ENCODE data around the gene CORO1C.
A peak's percentile ranks its signal among the peaks of the same experiment; 100 is the strongest.

Gene CORO1C

DNA sequence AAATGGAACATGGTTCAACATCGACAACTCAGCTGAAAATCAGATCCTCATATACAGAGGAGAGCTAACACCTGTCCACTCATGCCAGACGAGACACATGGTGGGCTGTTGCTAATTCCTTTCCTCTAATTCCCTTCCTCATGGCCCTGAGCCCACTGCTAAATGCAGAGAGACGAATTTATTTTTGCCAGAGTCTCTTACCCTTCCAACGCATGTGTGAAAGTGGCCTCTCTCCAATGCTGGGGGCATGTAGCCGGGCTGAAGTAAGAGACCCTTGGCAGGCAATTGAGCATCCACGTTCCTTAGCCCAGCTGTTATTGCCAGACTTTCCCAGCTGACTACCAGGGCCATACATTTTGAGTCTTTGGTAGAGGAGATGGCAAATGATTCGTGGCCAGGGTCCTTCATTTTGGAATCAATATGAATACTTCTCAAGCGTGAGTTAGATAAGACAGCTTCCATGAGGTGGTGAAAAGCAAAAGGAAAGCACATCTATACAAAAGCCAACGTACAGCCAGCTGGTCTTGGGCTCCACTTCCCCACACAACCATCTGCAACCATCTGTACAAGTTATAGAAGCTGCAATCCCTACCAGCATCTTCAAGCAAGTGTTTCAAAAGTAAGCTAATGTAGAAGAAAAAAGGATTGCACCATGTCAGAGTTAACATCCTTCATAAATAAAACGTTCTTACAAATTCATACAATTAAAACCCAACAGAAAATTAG lies 28.6 kb downstream of the CORO1C start:
- Histone ChIP-seq H2AFZ (ENCODE audit: low read depth, low read length) (no peak overlapping the region), H3K9ac (ENCODE audit: low read depth, low read length) (no peak overlapping the region), H3K4me1 (ENCODE audit: insufficient read depth, low read length) (peaks cover 3% of the 10 kb centered on the region), H3K27ac (ENCODE audit: low read length) (no peak overlapping the region), H3K9me3 (ENCODE audit: insufficient read depth, low read length, severe bottlenecking) (no peaks in the 10 kb centered on the region), H3K36me3 (ENCODE audit: insufficient read depth, low read length) (peaks cover 27% of the 10 kb centered on the region), H3K79me2 (ENCODE audit: insufficient read depth, low read length) (peaks cover 67% of the 10 kb centered on the region), H3K4me3 (ENCODE audit: low read depth in 1 of 2, low read length in 2 of 2) (no peak overlapping the region), H3K4me2 (ENCODE audit: insufficient read depth, low read length) (no peak overlapping the region), H4K20me1 (ENCODE audit: insufficient read depth, low read length) (peaks cover 29% of the 10 kb centered on the region), H3K27me3 (ENCODE audit: insufficient read depth, low read length, poor library complexity) (no peaks in the 10 kb centered on the region)
- DNase-seq (no peak), ATAC-seq (ENCODE audit: insufficient read depth, low read depth) (no peak)
- TF ChIP-seq EZH2 (IDR thresholded peaks at IDR 0.05; ENCODE audit: borderline replicate concordance, low read depth, low read length, severe bottlenecking), result no peak

DNA sequence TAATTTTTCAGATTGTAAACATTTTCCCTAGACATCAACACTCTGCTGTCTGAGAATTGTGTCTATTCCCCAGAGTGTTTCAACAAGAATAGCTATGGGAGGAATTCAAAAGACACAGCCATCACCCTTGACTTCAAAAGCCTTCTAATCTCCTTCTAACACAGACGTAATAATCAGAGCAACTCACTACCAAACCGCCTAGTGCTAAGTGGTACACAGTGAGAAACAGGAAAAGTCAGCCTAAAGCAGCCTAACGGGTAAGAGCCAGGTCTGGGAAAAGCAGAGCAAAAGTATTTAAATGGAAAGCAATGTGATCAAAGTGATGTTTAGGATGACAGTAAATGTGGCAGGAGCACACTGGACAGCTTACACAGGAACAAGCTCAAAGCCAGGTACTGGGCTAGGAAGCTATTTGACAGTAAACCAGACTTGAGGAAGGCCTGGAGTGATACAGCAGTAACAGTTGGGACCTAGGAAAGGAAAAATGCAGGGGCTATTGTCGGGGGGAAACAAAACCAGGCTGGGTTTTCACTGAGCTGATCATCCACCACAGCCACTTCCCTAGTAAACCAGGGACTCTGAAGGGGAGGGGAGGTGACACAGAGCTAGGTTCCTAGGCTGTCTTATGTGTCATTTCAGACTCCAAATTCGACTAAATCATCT lies 29.4 kb downstream of the CORO1C start:
- Histone ChIP-seq H4K20me1 (ENCODE audit: insufficient read depth, low read length) (peaks cover 29% of the 10 kb centered on the region), H3K27ac (ENCODE audit: low read length) (peak overlapping the region; percentile 25; the same call in 1 of the 2 replicates), H3K27me3 (ENCODE audit: insufficient read depth, low read length, poor library complexity) (no peaks in the 10 kb centered on the region), H3K4me2 (ENCODE audit: insufficient read depth, low read length) (no peak overlapping the region), H3K79me2 (ENCODE audit: insufficient read depth, low read length) (peaks cover 61% of the 10 kb centered on the region), H3K9me3 (ENCODE audit: insufficient read depth, low read length, severe bottlenecking) (no peaks in the 10 kb centered on the region), H3K4me3 (ENCODE audit: low read depth in 1 of 2, low read length in 2 of 2) (no peak overlapping the region), H3K4me1 (ENCODE audit: insufficient read depth, low read length) (peaks cover 12% of the 10 kb centered on the region), H2AFZ (ENCODE audit: low read depth, low read length) (no peak overlapping the region), H3K36me3 (ENCODE audit: insufficient read depth, low read length) (peaks cover 27% of the 10 kb centered on the region), H3K9ac (ENCODE audit: low read depth, low read length) (no peak overlapping the region)
- TF ChIP-seq EZH2 (IDR thresholded peaks at IDR 0.05; ENCODE audit: borderline replicate concordance, low read depth, low read length, severe bottlenecking), result no peak
- no peak for TF ChIP-seq CTCF (IDR thresholded peaks at IDR 0.05; ENCODE audit: borderline replicate concordance, extremely low read depth, low read length, poor library complexity, severe bottlenecking)
- DNase-seq (no peak), ATAC-seq (ENCODE audit: insufficient read depth, low read depth) (peak; percentile 45; the same call in 2 of the 3 replicates)

DNA sequence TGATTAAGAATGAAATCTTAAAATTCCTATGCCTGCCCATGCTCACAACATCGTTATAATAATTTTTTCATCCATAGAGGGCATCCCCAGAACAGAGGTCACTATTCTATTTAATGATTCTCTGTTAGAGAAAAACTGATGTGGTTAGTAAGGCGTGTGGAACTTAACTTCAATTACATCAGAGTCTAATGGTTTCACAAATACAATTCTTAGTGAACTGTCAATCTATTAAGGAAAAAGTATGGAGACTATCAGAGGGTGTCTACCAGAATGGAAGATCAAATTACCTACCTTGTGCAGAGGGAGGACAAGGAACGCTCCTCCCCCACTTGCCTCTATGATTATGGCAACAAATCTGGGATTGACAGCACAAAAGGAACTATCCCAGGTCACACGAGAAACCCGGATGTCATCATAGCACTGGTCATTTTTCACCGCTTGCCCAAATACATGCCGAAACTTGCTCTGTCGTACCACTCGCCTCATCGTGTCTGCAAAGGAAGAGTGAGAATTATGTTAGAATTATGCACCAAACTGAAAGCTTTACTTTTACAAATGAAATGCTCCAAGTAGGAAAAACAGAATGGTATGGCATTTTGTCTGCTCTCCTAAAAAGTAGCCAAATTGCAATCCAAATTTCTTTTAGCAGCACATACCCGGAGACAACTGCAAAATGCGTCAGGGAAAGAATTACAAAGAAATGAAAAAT lies 30.3 kb downstream of the CORO1C start:
- H2AFZ ChIP-seq (ENCODE audit: low read depth, low read length), result no peak overlapping the region
- no peaks in the 10 kb centered on the region for H3K27me3 ChIP-seq (ENCODE audit: insufficient read depth, low read length, poor library complexity)
- no peak overlapping the region for H3K27ac ChIP-seq (ENCODE audit: low read length)
- no peak for TF ChIP-seq CTCF (IDR thresholded peaks at IDR 0.05; ENCODE audit: borderline replicate concordance, extremely low read depth, low read length, poor library complexity, severe bottlenecking)
- TF ChIP-seq EZH2 (IDR thresholded peaks at IDR 0.05; ENCODE audit: borderline replicate concordance, low read depth, low read length, severe bottlenecking), result no peak
- H3K9me3 ChIP-seq (ENCODE audit: insufficient read depth, low read length, severe bottlenecking), result no peaks in the 10 kb centered on the region
- H3K4me1 ChIP-seq (ENCODE audit: insufficient read depth, low read length), result peaks cover 21% of the 10 kb centered on the region
- peaks cover 27% of the 10 kb centered on the region for H3K36me3 ChIP-seq (ENCODE audit: insufficient read depth, low read length)
- no peak overlapping the region for H3K4me3 ChIP-seq (ENCODE audit: low read depth in 1 of 2, low read length in 2 of 2)
- no peak overlapping the region for H3K4me2 ChIP-seq (ENCODE audit: insufficient read depth, low read length)
- peaks cover 54% of the 10 kb centered on the region for H3K79me2 ChIP-seq (ENCODE audit: insufficient read depth, low read length)
- ATAC-seq (ENCODE audit: insufficient read depth, low read depth), result no peak
- peaks cover 29% of the 10 kb centered on the region for H4K20me1 ChIP-seq (ENCODE audit: insufficient read depth, low read length)
- H3K9ac ChIP-seq (ENCODE audit: low read depth, low read length), result no peak overlapping the region
- DNase-seq, result no peak

Data from DND-41 (cell line).